Measurements from ENCODE around the gene METTL15. TPM values are rescaled to one million over a fixed set of nuclear protein-coding genes. Genes with fewer than 3 reads are reported as not detected.

METTL15 gene
- total and polyA plus RNA-seq, 2 experiments from 2014 or later, result 9.0 to 19.8 TPM

- Histone ChIP-seq H3K4me3 (no peak overlapping the region), H3K27me3 (ENCODE audit: insufficient read depth) (no peaks in the 10 kb centered on the region), H2AFZ (no peak overlapping the region), H3K9me2 (ENCODE audit: insufficient read depth) (no peaks in the 10 kb centered on the region), H3K36me3 (ENCODE audit: insufficient read depth) (no peaks in the 10 kb centered on the region), H3K27ac (ENCODE audit: low read depth) (no peak overlapping the region), H3K4me1 (ENCODE audit: insufficient read depth) (peaks cover 15% of the 10 kb centered on the region), H3F3A (replicated peaks; ENCODE audit: low read depth) (no peaks in the 10 kb centered on the region), H3K79me2 (replicated peaks; ENCODE audit: insufficient read depth) (no peaks in the 10 kb centered on the region), H4K20me1 (replicated peaks; ENCODE audit: insufficient read depth) (no peaks in the 10 kb centered on the region), H3K4me2 (no peak overlapping the region)
- H3K27ac Mint-ChIP-seq, result no peak overlapping the region
- H3K9me3 Mint-ChIP-seq, result no peaks in the 10 kb centered on the region
- DNase-seq (ENCODE audit: low spot score) (no peak), ATAC-seq (no peak)
- peaks cover 13% of the 10 kb centered on the region for H3K4me1 Mint-ChIP-seq
- H3K4me3 Mint-ChIP-seq, result no peak overlapping the region
- H3K27me3 Mint-ChIP-seq (ENCODE audit: insufficient read depth, low read depth, poor library complexity), result no peaks in the 10 kb centered on the region
- H3K36me3 Mint-ChIP-seq (ENCODE audit: low read depth), result peaks cover 7% of the 10 kb centered on the region
- TF ChIP-seq JUNB (IDR thresholded peaks at IDR 0.05; ENCODE audit: unreplicated experiment), result no peak
- no peak for TF ChIP-seq CREB1 (CRISPR knock-in tag; IDR thresholded peaks at IDR 0.05; ENCODE audit: low read depth)
- TF ChIP-seq EZH2 (IDR thresholded peaks at IDR 0.05; ENCODE audit: low read depth, unreplicated experiment), result no peak
These were observed 44.6 kb downstream of the METTL15 start for GRCh38 chr11:28152743-28153142.

GRCh38 chr11:28153586-28153985 is 45.4 kb downstream of the METTL15 start:
- H3K27ac ChIP-seq (ENCODE audit: low read depth), result no peak overlapping the region
- no peaks in the 10 kb centered on the region for H3F3A ChIP-seq (replicated peaks; ENCODE audit: low read depth)
- TF ChIP-seq ZNF114 (CRISPR knock-in tag; IDR thresholded peaks at IDR 0.05), result no peak
- TF ChIP-seq CTCF (conservative IDR thresholded peaks at IDR 0.05; ENCODE audit: low read depth in 2 of 2), result no peak
- no peak for TF ChIP-seq EZH2 (IDR thresholded peaks at IDR 0.05; ENCODE audit: low read depth, unreplicated experiment)
- TF ChIP-seq ZNF331 (CRISPR knock-in tag; IDR thresholded peaks at IDR 0.05; ENCODE audit: low read depth), result no peak
- TF ChIP-seq JUNB (IDR thresholded peaks at IDR 0.05; ENCODE audit: unreplicated experiment), result no peak
- TF ChIP-seq ETS1 (IDR thresholded peaks at IDR 0.05), result no peak
- TF ChIP-seq STAT1 (IDR thresholded peaks at IDR 0.05; ENCODE audit: unreplicated experiment), result no peak
- no peak for TF ChIP-seq ZNF462 (CRISPR knock-in tag; IDR thresholded peaks at IDR 0.05)
- no peak for TF ChIP-seq CREB1 (CRISPR knock-in tag; IDR thresholded peaks at IDR 0.05; ENCODE audit: low read depth)
- no peak for TF ChIP-seq EZH2phosphoT487 (IDR thresholded peaks at IDR 0.05; ENCODE audit: unreplicated experiment)
- no peak for TF ChIP-seq POLR2AphosphoS5 (IDR thresholded peaks at IDR 0.05; ENCODE audit: low read depth)
- H3K27me3 ChIP-seq (ENCODE audit: insufficient read depth), result no peaks in the 10 kb centered on the region
- no peaks in the 10 kb centered on the region for H3K79me2 ChIP-seq (replicated peaks; ENCODE audit: insufficient read depth)
- H3K9me3 Mint-ChIP-seq, result no peaks in the 10 kb centered on the region
- no peak overlapping the region for H3K4me3 ChIP-seq
- no peaks in the 10 kb centered on the region for H3K27me3 Mint-ChIP-seq (ENCODE audit: insufficient read depth, low read depth, poor library complexity)
- no peaks in the 10 kb centered on the region for H3K9me2 ChIP-seq (ENCODE audit: insufficient read depth)
- peaks cover 13% of the 10 kb centered on the region for H3K4me1 Mint-ChIP-seq
- H4K20me1 ChIP-seq (replicated peaks; ENCODE audit: insufficient read depth), result no peaks in the 10 kb centered on the region
- DNase-seq (ENCODE audit: low spot score), result no peak
- peak overlapping the region; percentile 58; the same call in 1 of the 2 replicates for H3K27ac Mint-ChIP-seq
- no peak overlapping the region for H3K4me2 ChIP-seq
- no peak for ATAC-seq
- H3K4me1 ChIP-seq (ENCODE audit: insufficient read depth), result peaks cover 15% of the 10 kb centered on the region
- no peak overlapping the region for H2AFZ ChIP-seq
- H3K4me3 Mint-ChIP-seq, result no peak overlapping the region
- no peaks in the 10 kb centered on the region for H3K36me3 ChIP-seq (ENCODE audit: insufficient read depth)
- H3K36me3 Mint-ChIP-seq (ENCODE audit: low read depth), result peaks cover 16% of the 10 kb centered on the region

Data from GM23338 (cell line).